WTC11 (cell line): ENCODE measurements around the gene CTNNA3. TPM values are rescaled to one million over a fixed set of nuclear protein-coding genes. Genes with fewer than 3 reads are reported as not detected.

Experiments
- ATAC-seq: fragments of 200-7000 bp; cut with Tn5 transposase; 2 replicates; pipeline ENCODE4 v1.10.0; 2021; ENCODE audit warnings: mild to moderate bottlenecking, moderate library complexity
- CTCF ChIA-PET: fragments of 300-600 bp; sonication (Branson Sonifier 250); formaldehyde crosslinking; loops from one replicate; lab custom pipeline; 2021; ENCODE audit warnings: antibody characterized with exemption; lab: Charles Lee
- POLR2A ChIA-PET: fragments of 350-600 bp; sonication (Branson Sonifier 250); formaldehyde crosslinking; loops from one replicate; lab custom pipeline; 2021; ENCODE audit warnings: antibody characterized with exemption; lab: Charles Lee
- DNase-seq: peaks from one replicate; pipeline ENCODE4 v3.0.0; 2021; ENCODE audit warnings: low spot score
- H3K27ac Mint-ChIP-seq: 2 replicates; pipeline ENCODE4 v1.8.0; 2021; ENCODE audit warnings: mixed read lengths
- H3K27me3 Mint-ChIP-seq: 2 replicates; pipeline ENCODE4 v1.8.0; 2021; ENCODE audit warnings: low read depth, mild to moderate bottlenecking, moderate library complexity, mixed read lengths
- H3K36me3 Mint-ChIP-seq: 2 replicates; pipeline ENCODE4 v1.8.0; 2021; ENCODE audit warnings: mixed read lengths
- H3K4me1 Mint-ChIP-seq: 2 replicates; pipeline ENCODE4 v1.8.0; 2022; ENCODE audit warnings: mixed read lengths
- H3K4me3 Mint-ChIP-seq: 2 replicates; pipeline ENCODE4 v1.8.0; 2021; ENCODE audit warnings: mild to moderate bottlenecking, moderate library complexity, mixed read lengths
- H3K9me3 Mint-ChIP-seq: 2 replicates; pipeline ENCODE4 v1.8.0; 2021; ENCODE audit warnings: mixed read lengths
- ELF4 ChIP-seq: sonication (generic); formaldehyde crosslinking; IDR thresholded peaks from 2 replicates; pipeline ENCODE4 v1.8.1; 2022; ENCODE audit warnings: low read depth, mild to moderate bottlenecking, moderate library complexity, missing genetic modification reagents
- FOXP1 ChIP-seq: sonication (generic); formaldehyde crosslinking; IDR thresholded peaks from 2 replicates; pipeline ENCODE4 v1.8.0; 2022; ENCODE audit warnings: missing genetic modification reagents, mild to moderate bottlenecking, moderate library complexity, borderline replicate concordance
- GTF2I ChIP-seq: fragments of 250-450 bp; sonication (Bioruptor Pico); conservative IDR thresholded peaks from 2 replicates; pipeline ENCODE4 v1.4.0; 2021; ENCODE audit warnings: mild to moderate bottlenecking
- HMGA2 ChIP-seq: fragments of 250-450 bp; sonication (Bioruptor Pico); IDR thresholded peaks from 2 replicates; pipeline ENCODE4 v1.4.0; 2021; ENCODE audit warnings: mild to moderate bottlenecking, moderate library complexity
- MYBL2 ChIP-seq: sonication (generic); formaldehyde crosslinking; IDR thresholded peaks from 2 replicates; pipeline ENCODE4 v1.8.1; 2023; ENCODE audit warnings: mild to moderate bottlenecking, moderate library complexity, missing genetic modification reagents
- NR2C2 ChIP-seq: sonication (generic); formaldehyde crosslinking; IDR thresholded peaks from 2 replicates; pipeline ENCODE4 v1.8.0; 2022; ENCODE audit warnings: mild to moderate bottlenecking, missing genetic modification reagents
- PRRX2 ChIP-seq: fragments of 250-450 bp; sonication (Bioruptor Pico); IDR thresholded peaks from 2 replicates; pipeline ENCODE4 v1.8.0; 2021; ENCODE audit warnings: mild to moderate bottlenecking
- RORB ChIP-seq: fragments of 250-450 bp; sonication (Bioruptor Pico); IDR thresholded peaks from 2 replicates; pipeline ENCODE4 v1.9.0; 2021; ENCODE audit warnings: mild to moderate bottlenecking
- SP1 ChIP-seq: sonication (generic); formaldehyde crosslinking; conservative IDR thresholded peaks from 2 replicates; pipeline ENCODE4 v1.8.1; 2022; ENCODE audit warnings: missing genetic modification reagents
- TCF7 ChIP-seq: sonication (generic); formaldehyde crosslinking; IDR thresholded peaks from 2 replicates; pipeline ENCODE4 v1.8.0; 2022; ENCODE audit warnings: mild to moderate bottlenecking, low read depth, missing genetic modification reagents, moderate library complexity
- TEAD4 ChIP-seq: sonication (generic); formaldehyde crosslinking; IDR thresholded peaks from 2 replicates; pipeline ENCODE4 v1.8.0; 2022; ENCODE audit warnings: mild to moderate bottlenecking, missing genetic modification reagents
- ZNF121 ChIP-seq: sonication (generic); formaldehyde crosslinking; IDR thresholded peaks from 2 replicates; pipeline ENCODE4 v1.8.0; 2023; ENCODE audit warnings: missing genetic modification reagents
- ZNF423 ChIP-seq: fragments of 250-450 bp; sonication (Bioruptor Pico); IDR thresholded peaks from 2 replicates; pipeline ENCODE4 v2.1.2; 2022; ENCODE audit warnings: mild to moderate bottlenecking, moderate library complexity
- total RNA-seq: library from RNA; stranded (reverse); gene quantifications from 3 replicates; pipeline ENCODE4 v1.2.3, GENCODE V29; 2021
- TF ChIP-seq, protein P1 (sequence below): sonication (generic); formaldehyde crosslinking; IDR thresholded peaks from 2 replicates; pipeline ENCODE4 v1.8.1; 2022; ENCODE audit warnings: mild to moderate bottlenecking, missing genetic modification reagents, moderate library complexity, borderline replicate concordance
- TF ChIP-seq, protein P2 (sequence below): fragments of 250-450 bp; sonication (Bioruptor Pico); IDR thresholded peaks from 2 replicates; pipeline ENCODE4 v1.9.0; 2021; ENCODE audit warnings: mild to moderate bottlenecking
- TF ChIP-seq, protein P3 (sequence below): sonication (generic); formaldehyde crosslinking; IDR thresholded peaks from 2 replicates; pipeline ENCODE4 v1.8.1; 2022; ENCODE audit warnings: mild to moderate bottlenecking, moderate library complexity, missing genetic modification reagents
- TF ChIP-seq, protein P4 (sequence below): sonication (generic); formaldehyde crosslinking; IDR thresholded peaks from 2 replicates; pipeline ENCODE4 v1.8.1; 2023; ENCODE audit warnings: mild to moderate bottlenecking, missing genetic modification reagents, moderate library complexity
- TF ChIP-seq, protein P5 (sequence below): sonication (generic); formaldehyde crosslinking; IDR thresholded peaks from 2 replicates; pipeline ENCODE4 v1.8.1; 2022; ENCODE audit warnings: low read depth, mild to moderate bottlenecking, moderate library complexity, missing genetic modification reagents, borderline replicate concordance
- TF ChIP-seq, protein P6 (sequence below): fragments of 250-450 bp; sonication (Bioruptor Pico); IDR thresholded peaks from 2 replicates; pipeline ENCODE4 v1.9.0; 2021; ENCODE audit warnings: moderate library complexity, mild to moderate bottlenecking, inconsistent platforms, borderline replicate concordance
- TF ChIP-seq, protein P7 (sequence below): sonication (generic); formaldehyde crosslinking; IDR thresholded peaks from 2 replicates; pipeline ENCODE4 v1.8.0; 2023; ENCODE audit warnings: missing genetic modification reagents, mild to moderate bottlenecking, borderline replicate concordance
- TF ChIP-seq, protein P8 (sequence below): sonication (generic); formaldehyde crosslinking; IDR thresholded peaks from 2 replicates; pipeline ENCODE4 v1.8.1; 2023; ENCODE audit warnings: mild to moderate bottlenecking, missing genetic modification reagents

CTNNA3 gene
- total RNA-seq, 1 experiment from 2014 or later, result 6.1 TPM

DNA sequence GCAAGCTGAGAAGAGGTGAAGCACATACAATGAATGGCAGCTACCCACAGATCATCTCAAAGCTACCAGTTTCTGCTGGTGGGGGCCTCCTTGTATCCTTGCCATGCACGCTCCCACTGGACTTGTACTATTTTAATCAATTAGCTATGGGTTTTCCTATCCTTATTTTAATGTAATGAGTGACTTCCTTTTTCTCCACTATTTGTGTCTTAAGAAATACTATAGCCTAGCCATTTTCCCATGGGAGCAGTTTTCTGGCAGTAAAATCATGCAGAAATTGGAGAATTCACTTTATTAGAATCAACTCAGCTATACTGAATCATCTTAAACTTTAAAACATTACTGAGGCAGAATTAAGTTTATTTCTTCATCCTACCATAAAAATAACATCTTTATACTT lies 73.5 kb downstream of the CTNNA3 start:
- ChIA-PET CTCF (no interaction called here), POLR2A (no interaction called here)
- ATAC-seq (no peak), DNase-seq (no peak)
- Mint-ChIP-seq H3K36me3 (no peaks in the 10 kb centered on the region), H3K4me3 (no peak overlapping the region), H3K9me3 (peaks cover 5% of the 10 kb centered on the region), H3K27me3 (no peaks in the 10 kb centered on the region), H3K27ac (no peak overlapping the region), H3K4me1 (no peaks in the 10 kb centered on the region)
- TF ChIP-seq ZNF423 (no peak), NR2C2 (no peak), HMGA2 (CRISPR knock-in tag) (no peak)
- TF ChIP-seq, protein P1, sequence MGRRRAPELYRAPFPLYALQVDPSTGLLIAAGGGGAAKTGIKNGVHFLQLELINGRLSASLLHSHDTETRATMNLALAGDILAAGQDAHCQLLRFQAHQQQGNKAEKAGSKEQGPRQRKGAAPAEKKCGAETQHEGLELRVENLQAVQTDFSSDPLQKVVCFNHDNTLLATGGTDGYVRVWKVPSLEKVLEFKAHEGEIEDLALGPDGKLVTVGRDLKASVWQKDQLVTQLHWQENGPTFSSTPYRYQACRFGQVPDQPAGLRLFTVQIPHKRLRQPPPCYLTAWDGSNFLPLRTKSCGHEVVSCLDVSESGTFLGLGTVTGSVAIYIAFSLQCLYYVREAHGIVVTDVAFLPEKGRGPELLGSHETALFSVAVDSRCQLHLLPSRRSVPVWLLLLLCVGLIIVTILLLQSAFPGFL (CRISPR knock-in tag), result no peak
- TF ChIP-seq, protein P2, sequence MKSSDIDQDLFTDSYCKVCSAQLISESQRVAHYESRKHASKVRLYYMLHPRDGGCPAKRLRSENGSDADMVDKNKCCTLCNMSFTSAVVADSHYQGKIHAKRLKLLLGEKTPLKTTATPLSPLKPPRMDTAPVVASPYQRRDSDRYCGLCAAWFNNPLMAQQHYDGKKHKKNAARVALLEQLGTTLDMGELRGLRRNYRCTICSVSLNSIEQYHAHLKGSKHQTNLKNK (CRISPR knock-in tag), result no peak

DNA sequence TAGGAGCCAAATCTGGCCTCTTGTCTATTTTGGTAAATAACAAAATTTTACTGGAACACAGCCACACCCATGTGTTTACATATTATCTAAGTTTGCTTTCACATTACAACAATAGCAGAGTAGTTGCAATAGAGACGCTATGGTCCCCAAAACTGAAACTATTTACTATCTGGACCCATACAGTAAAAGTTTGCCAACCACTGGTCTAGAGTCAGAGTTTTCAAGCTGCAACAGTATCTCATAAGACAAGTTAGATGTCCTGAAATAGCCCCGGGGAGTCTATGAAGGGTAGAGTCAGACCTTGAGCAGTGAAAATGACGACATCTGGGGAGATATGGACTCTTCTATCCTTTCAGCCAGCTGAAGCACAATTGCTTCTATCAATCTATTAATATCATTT lies 74.2 kb downstream of the CTNNA3 start:
- Mint-ChIP-seq H3K4me3 (no peak overlapping the region), H3K36me3 (no peaks in the 10 kb centered on the region), H3K4me1 (no peaks in the 10 kb centered on the region), H3K9me3 (peaks cover 5% of the 10 kb centered on the region), H3K27me3 (no peaks in the 10 kb centered on the region), H3K27ac (no peak overlapping the region)
- POLR2A ChIA-PET, result no interaction called here
- DNase-seq, result no peak
- no peak for ATAC-seq
- CTCF ChIA-PET, result no interaction called here
- TF ChIP-seq MYBL2 (CRISPR knock-in tag) (no peak), ELF4 (CRISPR knock-in tag) (no peak), GTF2I (CRISPR knock-in tag) (no peak), RORB (CRISPR knock-in tag) (no peak), TCF7 (no peak), ZNF423 (no peak), TEAD4 (CRISPR knock-in tag) (no peak), SP1 (CRISPR knock-in tag) (no peak), ZNF121 (CRISPR knock-in tag) (no peak), FOXP1 (no peak), PRRX2 (CRISPR knock-in tag) (no peak)
- TF ChIP-seq, protein P3, sequence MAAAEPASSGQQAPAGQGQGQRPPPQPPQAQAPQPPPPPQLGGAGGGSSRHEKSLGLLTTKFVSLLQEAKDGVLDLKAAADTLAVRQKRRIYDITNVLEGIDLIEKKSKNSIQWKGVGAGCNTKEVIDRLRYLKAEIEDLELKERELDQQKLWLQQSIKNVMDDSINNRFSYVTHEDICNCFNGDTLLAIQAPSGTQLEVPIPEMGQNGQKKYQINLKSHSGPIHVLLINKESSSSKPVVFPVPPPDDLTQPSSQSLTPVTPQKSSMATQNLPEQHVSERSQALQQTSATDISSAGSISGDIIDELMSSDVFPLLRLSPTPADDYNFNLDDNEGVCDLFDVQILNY, result no peak
- TF ChIP-seq, protein P4, sequence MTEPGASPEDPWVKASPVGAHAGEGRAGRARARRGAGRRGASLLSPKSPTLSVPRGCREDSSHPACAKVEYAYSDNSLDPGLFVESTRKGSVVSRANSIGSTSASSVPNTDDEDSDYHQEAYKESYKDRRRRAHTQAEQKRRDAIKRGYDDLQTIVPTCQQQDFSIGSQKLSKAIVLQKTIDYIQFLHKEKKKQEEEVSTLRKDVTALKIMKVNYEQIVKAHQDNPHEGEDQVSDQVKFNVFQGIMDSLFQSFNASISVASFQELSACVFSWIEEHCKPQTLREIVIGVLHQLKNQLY (CRISPR knock-in tag), result no peak
- TF ChIP-seq, protein P5, sequence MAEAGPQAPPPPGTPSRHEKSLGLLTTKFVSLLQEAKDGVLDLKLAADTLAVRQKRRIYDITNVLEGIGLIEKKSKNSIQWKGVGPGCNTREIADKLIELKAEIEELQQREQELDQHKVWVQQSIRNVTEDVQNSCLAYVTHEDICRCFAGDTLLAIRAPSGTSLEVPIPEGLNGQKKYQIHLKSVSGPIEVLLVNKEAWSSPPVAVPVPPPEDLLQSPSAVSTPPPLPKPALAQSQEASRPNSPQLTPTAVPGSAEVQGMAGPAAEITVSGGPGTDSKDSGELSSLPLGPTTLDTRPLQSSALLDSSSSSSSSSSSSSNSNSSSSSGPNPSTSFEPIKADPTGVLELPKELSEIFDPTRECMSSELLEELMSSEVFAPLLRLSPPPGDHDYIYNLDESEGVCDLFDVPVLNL (CRISPR knock-in tag), result no peak
- TF ChIP-seq, protein P6, sequence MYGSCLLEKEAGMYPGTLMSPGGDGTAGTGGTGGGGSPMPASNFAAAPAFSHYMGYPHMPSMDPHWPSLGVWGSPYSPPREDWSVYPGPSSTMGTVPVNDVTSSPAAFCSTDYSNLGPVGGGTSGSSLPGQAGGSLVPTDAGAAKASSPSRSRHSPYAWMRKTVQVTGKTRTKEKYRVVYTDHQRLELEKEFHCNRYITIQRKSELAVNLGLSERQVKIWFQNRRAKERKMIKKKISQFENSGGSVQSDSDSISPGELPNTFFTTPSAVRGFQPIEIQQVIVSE (CRISPR knock-in tag), result no peak
- TF ChIP-seq, protein P7, sequence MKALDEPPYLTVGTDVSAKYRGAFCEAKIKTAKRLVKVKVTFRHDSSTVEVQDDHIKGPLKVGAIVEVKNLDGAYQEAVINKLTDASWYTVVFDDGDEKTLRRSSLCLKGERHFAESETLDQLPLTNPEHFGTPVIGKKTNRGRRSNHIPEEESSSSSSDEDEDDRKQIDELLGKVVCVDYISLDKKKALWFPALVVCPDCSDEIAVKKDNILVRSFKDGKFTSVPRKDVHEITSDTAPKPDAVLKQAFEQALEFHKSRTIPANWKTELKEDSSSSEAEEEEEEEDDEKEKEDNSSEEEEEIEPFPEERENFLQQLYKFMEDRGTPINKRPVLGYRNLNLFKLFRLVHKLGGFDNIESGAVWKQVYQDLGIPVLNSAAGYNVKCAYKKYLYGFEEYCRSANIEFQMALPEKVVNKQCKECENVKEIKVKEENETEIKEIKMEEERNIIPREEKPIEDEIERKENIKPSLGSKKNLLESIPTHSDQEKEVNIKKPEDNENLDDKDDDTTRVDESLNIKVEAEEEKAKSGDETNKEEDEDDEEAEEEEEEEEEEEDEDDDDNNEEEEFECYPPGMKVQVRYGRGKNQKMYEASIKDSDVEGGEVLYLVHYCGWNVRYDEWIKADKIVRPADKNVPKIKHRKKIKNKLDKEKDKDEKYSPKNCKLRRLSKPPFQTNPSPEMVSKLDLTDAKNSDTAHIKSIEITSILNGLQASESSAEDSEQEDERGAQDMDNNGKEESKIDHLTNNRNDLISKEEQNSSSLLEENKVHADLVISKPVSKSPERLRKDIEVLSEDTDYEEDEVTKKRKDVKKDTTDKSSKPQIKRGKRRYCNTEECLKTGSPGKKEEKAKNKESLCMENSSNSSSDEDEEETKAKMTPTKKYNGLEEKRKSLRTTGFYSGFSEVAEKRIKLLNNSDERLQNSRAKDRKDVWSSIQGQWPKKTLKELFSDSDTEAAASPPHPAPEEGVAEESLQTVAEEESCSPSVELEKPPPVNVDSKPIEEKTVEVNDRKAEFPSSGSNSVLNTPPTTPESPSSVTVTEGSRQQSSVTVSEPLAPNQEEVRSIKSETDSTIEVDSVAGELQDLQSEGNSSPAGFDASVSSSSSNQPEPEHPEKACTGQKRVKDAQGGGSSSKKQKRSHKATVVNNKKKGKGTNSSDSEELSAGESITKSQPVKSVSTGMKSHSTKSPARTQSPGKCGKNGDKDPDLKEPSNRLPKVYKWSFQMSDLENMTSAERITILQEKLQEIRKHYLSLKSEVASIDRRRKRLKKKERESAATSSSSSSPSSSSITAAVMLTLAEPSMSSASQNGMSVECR (CRISPR knock-in tag), result no peak
- TF ChIP-seq, protein P8, sequence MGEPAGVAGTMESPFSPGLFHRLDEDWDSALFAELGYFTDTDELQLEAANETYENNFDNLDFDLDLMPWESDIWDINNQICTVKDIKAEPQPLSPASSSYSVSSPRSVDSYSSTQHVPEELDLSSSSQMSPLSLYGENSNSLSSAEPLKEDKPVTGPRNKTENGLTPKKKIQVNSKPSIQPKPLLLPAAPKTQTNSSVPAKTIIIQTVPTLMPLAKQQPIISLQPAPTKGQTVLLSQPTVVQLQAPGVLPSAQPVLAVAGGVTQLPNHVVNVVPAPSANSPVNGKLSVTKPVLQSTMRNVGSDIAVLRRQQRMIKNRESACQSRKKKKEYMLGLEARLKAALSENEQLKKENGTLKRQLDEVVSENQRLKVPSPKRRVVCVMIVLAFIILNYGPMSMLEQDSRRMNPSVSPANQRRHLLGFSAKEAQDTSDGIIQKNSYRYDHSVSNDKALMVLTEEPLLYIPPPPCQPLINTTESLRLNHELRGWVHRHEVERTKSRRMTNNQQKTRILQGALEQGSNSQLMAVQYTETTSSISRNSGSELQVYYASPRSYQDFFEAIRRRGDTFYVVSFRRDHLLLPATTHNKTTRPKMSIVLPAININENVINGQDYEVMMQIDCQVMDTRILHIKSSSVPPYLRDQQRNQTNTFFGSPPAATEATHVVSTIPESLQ (CRISPR knock-in tag), result no peak
